Measurements from ENCODE around the gene RC3H1. TPM values are rescaled to one million over a fixed set of nuclear protein-coding genes. Genes with fewer than 3 reads are reported as not detected.

Gene RC3H1
- total RNA-seq, 2 donors from 2014 or later: 43.5 to 51.9 TPM

DNA sequence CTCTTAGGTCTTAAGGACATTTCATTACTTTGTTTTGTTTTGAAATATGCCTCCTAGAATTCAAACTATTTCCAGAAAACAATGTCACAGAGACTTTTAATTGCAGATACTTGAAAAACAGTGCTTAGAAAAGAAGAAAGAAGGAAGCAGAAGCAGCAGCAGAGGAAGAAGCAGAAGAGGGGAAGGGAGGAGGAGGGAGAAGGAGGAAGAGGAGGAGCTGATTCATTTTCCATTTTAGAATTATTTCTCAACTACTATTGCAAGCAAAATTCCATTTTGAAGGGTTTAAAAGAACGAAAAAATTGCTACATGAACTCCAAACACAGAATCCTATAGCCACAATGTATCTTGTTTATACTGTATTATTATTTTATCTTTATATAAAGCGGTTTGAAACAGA is 13.9 kb downstream of the RC3H1 start:
- H3K27ac ChIP-seq (ENCODE audit: low read depth, low read length): no peak overlapping the region
- no peaks in the 10 kb centered on the region for H3K27me3 ChIP-seq (ENCODE audit: control insufficient read depth, insufficient read depth, low read length, poor library complexity, severe bottlenecking)
- no peak overlapping the region for H3K27ac Mint-ChIP-seq
- TF ChIP-seq CTCF (conservative IDR thresholded peaks at IDR 0.05): no peak
- H3K4me3 Mint-ChIP-seq: no peak overlapping the region
- peaks cover 40% of the 10 kb centered on the region for H3K36me3 Mint-ChIP-seq (ENCODE audit: low read depth)
- no peak overlapping the region for H3K9ac ChIP-seq (ENCODE audit: extremely low read depth, low read length, poor library complexity, severe bottlenecking)
- DNase-seq: no peak
- no peaks in the 10 kb centered on the region for H3K4me1 ChIP-seq (ENCODE audit: control insufficient read depth, insufficient read depth, low read length)
- H3K9me3 ChIP-seq (ENCODE audit: control insufficient read depth, low read length): no peaks in the 10 kb centered on the region
- peaks cover 26% of the 10 kb centered on the region for H3K36me3 ChIP-seq (ENCODE audit: control insufficient read depth, insufficient read depth, low read length)
- H3K4me3 ChIP-seq (ENCODE audit: low read length): no peak overlapping the region
- H3K4me1 Mint-ChIP-seq: no peaks in the 10 kb centered on the region
- no peaks in the 10 kb centered on the region for H3K9me3 Mint-ChIP-seq
- H3K27me3 Mint-ChIP-seq (ENCODE audit: insufficient read depth): no peaks in the 10 kb centered on the region
- 92% methylated on average over 1 of the region's 2 CpGs; no CpG with 5 or more reads in 1 of the 2 experiments for WGBS, 2 experiments (ENCODE audit: insufficient coverage in 1 of 2, insufficient read length in 1 of 2)

- no peak overlapping the region for H3K9ac ChIP-seq (ENCODE audit: extremely low read depth, low read length, poor library complexity, severe bottlenecking)
- no peaks in the 10 kb centered on the region for H3K27me3 Mint-ChIP-seq (ENCODE audit: insufficient read depth)
- H3K4me1 ChIP-seq (ENCODE audit: control insufficient read depth, insufficient read depth, low read length): no peaks in the 10 kb centered on the region
- H3K9me3 Mint-ChIP-seq: no peaks in the 10 kb centered on the region
- no peak for TF ChIP-seq CTCF (conservative IDR thresholded peaks at IDR 0.05)
- H3K4me3 Mint-ChIP-seq: no peak overlapping the region
- H3K27ac ChIP-seq (ENCODE audit: low read depth, low read length): no peak overlapping the region
- no peaks in the 10 kb centered on the region for H3K9me3 ChIP-seq (ENCODE audit: control insufficient read depth, low read length)
- H3K36me3 ChIP-seq (ENCODE audit: control insufficient read depth, insufficient read depth, low read length): peaks cover 26% of the 10 kb centered on the region
- H3K27ac Mint-ChIP-seq: no peak overlapping the region
- H3K4me1 Mint-ChIP-seq: no peaks in the 10 kb centered on the region
- no peaks in the 10 kb centered on the region for H3K27me3 ChIP-seq (ENCODE audit: control insufficient read depth, insufficient read depth, low read length, poor library complexity, severe bottlenecking)
- no peak for DNase-seq
- peaks cover 40% of the 10 kb centered on the region for H3K36me3 Mint-ChIP-seq (ENCODE audit: low read depth)
- H3K4me3 ChIP-seq (ENCODE audit: low read length): no peak overlapping the region
Measured at GRCh38 chr1:174007851-174008250, 14.3 kb downstream of the RC3H1 start.

DNA sequence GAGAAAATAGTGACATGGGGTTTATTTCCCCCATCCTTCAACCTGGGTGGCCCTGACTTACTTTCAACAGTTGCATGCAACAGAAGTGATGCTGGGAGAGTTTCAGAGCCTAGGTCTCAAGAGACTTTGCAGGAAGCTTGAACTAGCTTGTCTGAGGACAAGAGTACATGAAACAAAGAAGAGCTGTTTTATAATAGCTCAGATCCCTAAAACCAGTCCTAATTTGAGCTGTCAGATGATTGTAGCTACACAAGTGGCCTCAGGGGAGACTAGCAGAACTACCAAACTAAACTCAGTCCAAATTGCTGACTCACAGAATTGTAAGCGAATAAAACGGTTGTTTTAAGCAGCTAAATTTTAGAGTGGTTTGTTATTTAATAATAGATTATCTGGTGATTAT is 17.1 kb downstream of the RC3H1 start:
- Histone ChIP-seq H3K27me3 (ENCODE audit: control insufficient read depth, insufficient read depth, low read length, poor library complexity, severe bottlenecking) (no peaks in the 10 kb centered on the region), H3K9me3 (ENCODE audit: control insufficient read depth, low read length) (no peaks in the 10 kb centered on the region), H3K36me3 (ENCODE audit: control insufficient read depth, insufficient read depth, low read length) (peaks cover 16% of the 10 kb centered on the region), H3K9ac (ENCODE audit: extremely low read depth, low read length, poor library complexity, severe bottlenecking) (no peak overlapping the region), H3K27ac (ENCODE audit: low read depth, low read length) (no peak overlapping the region), H3K4me3 (ENCODE audit: low read length) (no peak overlapping the region), H3K4me1 (ENCODE audit: control insufficient read depth, insufficient read depth, low read length) (no peaks in the 10 kb centered on the region)
- no peaks in the 10 kb centered on the region for H3K27me3 Mint-ChIP-seq (ENCODE audit: insufficient read depth)
- no peak for TF ChIP-seq CTCF (conservative IDR thresholded peaks at IDR 0.05)
- peaks cover 23% of the 10 kb centered on the region for H3K36me3 Mint-ChIP-seq (ENCODE audit: low read depth)
- H3K4me1 Mint-ChIP-seq: no peaks in the 10 kb centered on the region
- no CpG with 5 or more reads among the region's 2 CpGs for WGBS, 2 experiments (ENCODE audit: insufficient coverage in 1 of 2, insufficient read length in 1 of 2)
- H3K27ac Mint-ChIP-seq: no peak overlapping the region
- H3K9me3 Mint-ChIP-seq: no peaks in the 10 kb centered on the region
- no peak overlapping the region for H3K4me3 Mint-ChIP-seq
- no peak for DNase-seq
